HepG2 (cell line): ENCODE results near the gene EEFSEC. TPM values are rescaled to one million over a fixed set of nuclear protein-coding genes. Genes with fewer than 3 reads are reported as not detected.

ENCODE experiments used
- ATAC-seq: fragments of 200-7000 bp; cut with Tn5 transposase; 3 replicates; pipeline ENCODE4 v1.9.1; 2020; ENCODE audit warnings: mild to moderate bottlenecking, moderate library complexity
- BruUV-seq: library from RNA; stranded (reverse); fragments of 400-500 nt; replicated peaks from 2 replicates; lab custom pipeline; 2021; lab: Mats Ljungman, UMichigan
- CTCF ChIA-PET: fragments of 300-600 bp; formaldehyde crosslinking; extraction: SDS; loops from one replicate; lab custom pipeline; 2021; ENCODE audit warnings: low total read pairs, inconsistent platforms, low intra/inter-chr PET ratio; lab: Yijun Ruan, JAX
- POLR2A ChIA-PET: fragments of 350-600 bp; sonication (Branson Sonifier 250); formaldehyde crosslinking; loops from one replicate; lab custom pipeline; 2020; ENCODE audit warnings: antibody characterized with exemption, inconsistent platforms; lab: Yijun Ruan, JAX
- DNase-seq: peaks from one replicate; pipeline ENCODE4 v3.0.0-alpha.2; 2015; ENCODE audit warnings: low spot score
- FAIRE-seq: peaks from 3 replicates; lab custom pipeline; 2011; peaks lifted over from hg19 to GRCh38; lab: Jason Lieb, UNC
- H2AFZ ChIP-seq: one replicate; pipeline ENCODE4 v1.6.1; 2011; ENCODE audit warnings: low read length, inconsistent platforms
- H3K27ac ChIP-seq: fragments of 300-600 bp; 3 replicates; pipeline ENCODE4 v1.8.0; 2011; ENCODE audit warnings: mixed run types, mild to moderate bottlenecking, mixed read lengths, low read length, inconsistent platforms; ENCODE audit not compliant: insufficient read depth; ENCODE audit errors: extremely low read length
- H3K27me3 ChIP-seq, 2 experiments: fragments of 200-600 bp in 1 of 2; 2 replicates in 1 of 2; 3 replicates in 1 of 2; pipeline versions ENCODE4 v1.6.0 to v1.8.0; 2011; ENCODE audit warnings: low read length in 2 of 2, mild to moderate bottlenecking in 2 of 2, moderate library complexity in 2 of 2, inconsistent platforms in 1 of 2; ENCODE audit not compliant: insufficient read depth in 2 of 2, control insufficient read depth in 1 of 2
- H3K36me3 ChIP-seq, 2 experiments: fragments of 200-600 bp in 1 of 2; replicated peaks in 1 of 2; 2 replicates in 1 of 2; 3 replicates in 1 of 2; pipeline versions ENCODE4 v1.5.1 to v1.8.0; 2011; ENCODE audit warnings: low read length in 2 of 2, inconsistent platforms in 1 of 2; ENCODE audit not compliant: insufficient read depth in 2 of 2, control insufficient read depth in 1 of 2
- H3K4me1 ChIP-seq: 2 replicates; pipeline ENCODE4 v1.5.1; 2012; ENCODE audit warnings: low read length, inconsistent platforms; ENCODE audit not compliant: insufficient read depth
- H3K4me2 ChIP-seq: 2 replicates; pipeline ENCODE4 v1.6.0; 2011; ENCODE audit warnings: low read depth, low read length, inconsistent platforms
- H3K4me3 ChIP-seq, 3 experiments: fragments of 200-600 bp in 1 of 3; sonication (generic), shearing (Covaris generic) in 1 of 3; replicated peaks in 1 of 3; 2 replicates each; pipeline ENCODE4 v1.5.1; 2011 to 2016; ENCODE audit warnings: low read length in 3 of 3, inconsistent platforms in 2 of 3, low read depth in 2 of 3, mild to moderate bottlenecking in 2 of 3, control low read depth in 1 of 3, mixed read lengths in 1 of 3; ENCODE audit not compliant: insufficient read depth in 1 of 3
- H3K79me2 ChIP-seq: one replicate; pipeline ENCODE4 v1.6.1; 2011; ENCODE audit warnings: low read length, inconsistent platforms; ENCODE audit not compliant: insufficient read depth
- H3K9ac ChIP-seq: 2 replicates; pipeline ENCODE4 v1.6.0; 2011; ENCODE audit warnings: mild to moderate bottlenecking, low read depth, low read length, inconsistent platforms; ENCODE audit not compliant: insufficient read depth
- H3K9me3 ChIP-seq: 2 replicates; pipeline ENCODE4 v1.5.1; 2012; ENCODE audit warnings: mild to moderate bottlenecking, low read length
- H4K20me1 ChIP-seq: 2 replicates; pipeline ENCODE4 v1.6.0; 2011; ENCODE audit warnings: inconsistent platforms, mild to moderate bottlenecking, low read length, moderate library complexity; ENCODE audit not compliant: insufficient read depth
- IRF9 ChIP-seq: sonication (generic); formaldehyde crosslinking; IDR thresholded peaks from 2 replicates; pipeline ENCODE4 v1.8.0; 2022; ENCODE audit warnings: missing genetic modification reagents, mild to moderate bottlenecking, borderline replicate concordance
- NRL ChIP-seq: sonication (generic); formaldehyde crosslinking; IDR thresholded peaks from 2 replicates; pipeline ENCODE4 v1.5.0; 2020; ENCODE audit warnings: missing genetic modification reagents, mild to moderate bottlenecking, moderate library complexity, borderline replicate concordance
- U2AF1 ChIP-seq: fragments of 200-400 bp; formaldehyde crosslinking; optimal IDR thresholded peaks from 2 replicates; pipeline ENCODE3; 2017; ENCODE audit warnings: mild to moderate bottlenecking, low read depth, low read length
- ZBTB1 ChIP-seq: sonication (generic); formaldehyde crosslinking; IDR thresholded peaks from 2 replicates; pipeline ENCODE4 v1.4.0; 2020; ENCODE audit warnings: missing genetic modification reagents, borderline replicate concordance
- ZNF276 ChIP-seq: sonication (generic); formaldehyde crosslinking; IDR thresholded peaks from 2 replicates; pipeline ENCODE4 v1.4.0; 2020; ENCODE audit warnings: mild to moderate bottlenecking, low read depth, missing genetic modification reagents
- ZNF512 ChIP-seq: sonication (generic); formaldehyde crosslinking; IDR thresholded peaks from 2 replicates; pipeline ENCODE4 v1.4.0; 2020; ENCODE audit warnings: mild to moderate bottlenecking, missing genetic modification reagents
- WGBS: methylation state at CpG from one replicate; pipeline ENCODE4 v1.1.6; 2017; ENCODE audit warnings: low lambda C conversion rate; 5-methylcytosine and 5-hydroxymethylcytosine counted together
- in situ Hi-C: cut with HindIII; loops from 2 replicates; pipeline ENCODE4 v1.10.0; 2017; ENCODE audit warnings: low pct_unique_long_range_greater_than_20kb; ENCODE audit not compliant: extremely low pct_ligation_motif_present
- intact Hi-C: fragments of 100-400 bp; cut with micrococcal nuclease; formaldehyde crosslinking; loops from one replicate; pipeline ENCODE4 v1.10.0; 2022; ENCODE audit not compliant: unreplicated experiment
- polyA plus RNA-seq, 8 experiments: library from polyadenylated mRNA; depleted of rRNA in 3 of 8; stranded (reverse) in 7 of 8; unstranded in 1 of 8; fragments of >200 nt; fragmentation: Illumina TruSeq in 4 of 8; extraction: Trizol in 4 of 8; gene quantifications; 2 replicates each; pipeline versions ENCODE4 v1.2.1 to v1.2.3, GENCODE V29; 2011 to 2016; ENCODE audit warnings: low read depth in 4 of 8, missing spikeins in 1 of 8, mixed read lengths in 1 of 8; ENCODE audit not compliant: insufficient read depth in 1 of 8
- total RNA-seq, 5 experiments: library from RNA; depleted of rRNA; stranded (reverse); fragments of >200 nt; fragmentation: Illumina TruSeq; extraction: Trizol; gene quantifications; 2 replicates each; pipeline ENCODE4 v1.2.3, GENCODE V29; 2016; ENCODE audit warnings: low read depth in 1 of 5

Gene EEFSEC
- total and polyA plus RNA-seq, 2 of the 13 experiments (the other 11 are each of a cell fraction or from before 2014, with no cell fraction given): 6.4 to 24.2 TPM

- in situ Hi-C loops: loop anchor here (5.0 to 10.0 kb wide), 2 partner anchors 152 to 319 kb away; partner anchors contain the start of gene GATA2
- DNase-seq: no peak
- Histone ChIP-seq H3K36me3 (peaks cover 0 to 4% of the 10 kb centered on the region in 2 experiments; a peak in 1 of 5 replicates), H3K79me2 (peaks cover 56% of the 10 kb centered on the region), H3K27me3 (no peaks in the 10 kb centered on the region), H3K9ac (no peak overlapping the region), H4K20me1 (no peaks in the 10 kb centered on the region), H3K27ac (no peak overlapping the region), H3K9me3 (no peaks in the 10 kb centered on the region), H3K4me3 (no peak overlapping the region), H3K4me1 (peaks cover 64% of the 10 kb centered on the region), H3K4me2 (no peak overlapping the region), H2AFZ (no peak overlapping the region)
- no peak for ATAC-seq
- intact Hi-C loops: loop anchor here (5.0 kb wide), 3 partner anchors 54 to 254 kb away; no protein-coding TSS in a partner anchor
- BruUV-seq: no TSS peak
- FAIRE-seq: no peak
- POLR2A ChIA-PET: interaction anchor here (2.3 kb wide), 1 partner anchor 20 kb away, joined by 5 read pairs; the partner anchor contains the start of gene EEFSEC
- CTCF ChIA-PET: no interaction called here
- 97% methylated on average over 8 of the region's 8 CpGs for WGBS
- TF ChIP-seq IRF9 (CRISPR knock-in tag) (no peak), NRL (no peak), ZNF512 (CRISPR knock-in tag) (no peak), ZNF276 (no peak), U2AF1 (no peak), ZBTB1 (CRISPR knock-in tag) (no peak)
Measured at GRCh38 chr3:128173200-128173599, 19.9 kb downstream of the EEFSEC start.
